K562 (cell line): ENCODE data around the gene FANCG. TPM values are rescaled to one million over a fixed set of nuclear protein-coding genes. Genes with fewer than 3 reads are reported as not detected.
A peak's percentile ranks its signal among the peaks of the same experiment; 100 is the strongest.

ENCODE experiments used
- FOXM1 ChIP-seq, 2 experiments: fragments of 450-650 bp in 1 of 2; sonication (generic) in 1 of 2; formaldehyde crosslinking in 1 of 2; IDR thresholded peaks; 2 replicates each; pipeline versions ENCODE4 v1.6.1 to v1.9.0; 2017 to 2022; ENCODE audit warnings: low read depth in 2 of 2, mild to moderate bottlenecking in 2 of 2, missing genetic modification reagents in 1 of 2, moderate library complexity in 1 of 2
- HCFC1 ChIP-seq: IDR thresholded peaks from 2 replicates; pipeline ENCODE4 v1.6.1; 2012; ENCODE audit warnings: low read depth, low read length, improper control_type of control experiment
- MAFK ChIP-seq: IDR thresholded peaks from 2 replicates; pipeline ENCODE4 v1.6.1; 2011; ENCODE audit warnings: low read length, improper control_type of control experiment
- RBBP5 ChIP-seq: fragments of 200-600 bp; sonication (generic); IDR thresholded peaks from 2 replicates; pipeline ENCODE4 v1.6.1; 2012; ENCODE audit warnings: borderline replicate concordance, mild to moderate bottlenecking, low read length, control low read depth, inconsistent platforms; ENCODE audit not compliant: insufficient read depth, poor library complexity, severe bottlenecking
- TAF9B ChIP-seq: fragments of 450-650 bp; IDR thresholded peaks from 2 replicates; pipeline ENCODE4 v1.6.1; 2018; ENCODE audit warnings: mild to moderate bottlenecking; ENCODE audit not compliant: partially characterized antibody
- THRAP3 ChIP-seq: fragments of 450-650 bp; IDR thresholded peaks from 2 replicates; pipeline ENCODE4 v1.6.1; 2016; ENCODE audit warnings: mild to moderate bottlenecking, inconsistent platforms, borderline replicate concordance
- ZNF143 ChIP-seq: sonication (generic); formaldehyde crosslinking; IDR thresholded peaks from 2 replicates; pipeline ENCODE4 v1.9.0; 2022; ENCODE audit warnings: mild to moderate bottlenecking, missing genetic modification reagents
- ZNF217 ChIP-seq: sonication (generic); formaldehyde crosslinking; IDR thresholded peaks from 2 replicates; pipeline ENCODE4 v1.8.0; 2022; ENCODE audit warnings: mild to moderate bottlenecking, missing genetic modification reagents
- ZNF695 ChIP-seq: fragments of 450-650 bp; formaldehyde crosslinking; IDR thresholded peaks from 2 replicates; pipeline ENCODE4 v1.4.0; 2020; ENCODE audit warnings: mild to moderate bottlenecking, moderate library complexity
- ZNF766 ChIP-seq: fragments of 200-800 bp; sonication (Bioruptor generic); conservative IDR thresholded peaks from 2 replicates; pipeline ENCODE4 v1.6.1; 2016; ENCODE audit warnings: missing genetic modification characterization, missing compliant biosample characterization
- polyA plus RNA-seq, 8 experiments: library from polyadenylated mRNA; depleted of rRNA in 4 of 8; stranded (reverse) in 5 of 8; unstranded in 3 of 8; fragments of >200 nt; fragmentation: Nextera tagmentation in 2 of 8; fragmentation: Illumina TruSeq in 1 of 8; extraction: Ambion mirVana in 2 of 8; extraction: Trizol in 1 of 8; gene quantifications; 2 replicates each; pipeline versions ENCODE4 v1.2.1 to v1.2.3, GENCODE V29; 2011 to 2014; ENCODE audit warnings: inconsistent platforms in 1 of 8, missing spikeins in 1 of 8
- total RNA-seq, 7 experiments: library from RNA; depleted of rRNA in 6 of 7; stranded (reverse); fragments of >200 nt in 6 of 7; fragmentation: Illumina TruSeq in 2 of 7; extraction: Trizol in 2 of 7; gene quantifications; 2 replicates each; pipeline versions ENCODE4 v1.2.1 to v1.2.3, GENCODE V29; 2011 to 2021; ENCODE audit warnings: low replicate concordance in 1 of 7
- TF ChIP-seq, protein P1 (sequence below): sonication (generic); formaldehyde crosslinking; IDR thresholded peaks from 2 replicates; pipeline ENCODE4 v1.8.1; 2023; ENCODE audit warnings: mild to moderate bottlenecking, missing genetic modification reagents
- TF ChIP-seq, protein P2 (sequence below): fragments of 250-450 bp; sonication (Bioruptor Pico); IDR thresholded peaks from 2 replicates; pipeline ENCODE4 v1.5.0; 2021
- TF ChIP-seq, protein P3 (sequence below): sonication (generic); formaldehyde crosslinking; IDR thresholded peaks from 2 replicates; pipeline ENCODE4 v1.8.1; 2023; ENCODE audit warnings: mild to moderate bottlenecking, missing genetic modification reagents
- TF ChIP-seq, protein P4 (sequence below): sonication (generic); formaldehyde crosslinking; IDR thresholded peaks from 2 replicates; pipeline ENCODE4 v1.8.0; 2022; ENCODE audit warnings: mild to moderate bottlenecking, missing genetic modification reagents, borderline replicate concordance
- TF ChIP-seq, protein P5 (sequence below): fragments of 450-650 bp; IDR thresholded peaks from one replicate; pipeline ENCODE4 v1.6.1; 2018; ENCODE audit warnings: mild to moderate bottlenecking, moderate library complexity; ENCODE audit not compliant: partially characterized antibody

FANCG gene
- total and polyA plus RNA-seq, 9 of the 15 experiments (the other 6 are each of a cell fraction or from before 2014, with no cell fraction given), result 7.5 to 43.9 (median 31.0) TPM

DNA sequence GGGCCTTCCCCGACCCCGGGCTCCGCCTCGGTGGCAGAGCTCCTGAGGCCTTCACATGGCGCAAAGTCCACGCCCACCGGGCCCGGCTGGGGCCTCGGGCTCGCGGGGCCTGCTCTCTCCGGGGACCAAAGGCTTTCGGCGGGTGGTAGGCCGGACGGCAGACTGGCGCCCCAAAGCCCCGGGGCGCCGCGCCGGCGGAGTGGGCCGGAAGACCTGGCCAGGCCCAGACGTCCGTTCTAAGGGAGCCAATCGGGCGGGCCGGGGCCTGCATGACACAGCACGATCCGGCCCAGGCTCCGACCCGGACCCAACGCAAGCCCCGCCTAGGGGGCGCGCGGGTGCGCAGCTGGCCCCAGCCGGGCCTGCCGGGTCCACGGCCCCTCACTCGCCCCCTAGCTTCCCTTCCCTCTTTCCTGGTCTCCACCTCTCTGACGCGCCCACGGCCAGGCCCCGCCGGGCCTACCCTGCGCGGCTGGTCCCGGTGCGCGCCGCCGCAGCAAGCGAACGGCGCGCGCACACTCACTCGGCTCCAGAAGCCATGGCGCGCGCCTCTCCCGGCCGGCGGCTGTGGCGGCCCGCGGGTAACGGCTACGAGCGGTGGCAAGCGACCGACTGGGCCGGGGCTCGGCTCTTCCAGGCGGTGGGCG lies 7.8 kb downstream of the FANCG start (continued):
- TF ChIP-seq, protein P1, sequence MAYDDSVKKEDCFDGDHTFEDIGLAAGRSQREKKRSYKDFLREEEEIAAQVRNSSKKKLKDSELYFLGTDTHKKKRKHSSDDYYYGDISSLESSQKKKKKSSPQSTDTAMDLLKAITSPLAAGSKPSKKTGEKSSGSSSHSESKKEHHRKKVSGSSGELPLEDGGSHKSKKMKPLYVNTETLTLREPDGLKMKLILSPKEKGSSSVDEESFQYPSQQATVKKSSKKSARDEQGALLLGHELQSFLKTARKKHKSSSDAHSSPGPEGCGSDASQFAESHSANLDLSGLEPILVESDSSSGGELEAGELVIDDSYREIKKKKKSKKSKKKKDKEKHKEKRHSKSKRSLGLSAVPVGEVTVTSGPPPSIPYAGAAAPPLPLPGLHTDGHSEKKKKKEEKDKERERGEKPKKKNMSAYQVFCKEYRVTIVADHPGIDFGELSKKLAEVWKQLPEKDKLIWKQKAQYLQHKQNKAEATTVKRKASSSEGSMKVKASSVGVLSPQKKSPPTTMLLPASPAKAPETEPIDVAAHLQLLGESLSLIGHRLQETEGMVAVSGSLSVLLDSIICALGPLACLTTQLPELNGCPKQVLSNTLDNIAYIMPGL (CRISPR knock-in tag), result peak; percentile 34; the same call in 1 of the 2 replicates
- TF ChIP-seq, protein P2, sequence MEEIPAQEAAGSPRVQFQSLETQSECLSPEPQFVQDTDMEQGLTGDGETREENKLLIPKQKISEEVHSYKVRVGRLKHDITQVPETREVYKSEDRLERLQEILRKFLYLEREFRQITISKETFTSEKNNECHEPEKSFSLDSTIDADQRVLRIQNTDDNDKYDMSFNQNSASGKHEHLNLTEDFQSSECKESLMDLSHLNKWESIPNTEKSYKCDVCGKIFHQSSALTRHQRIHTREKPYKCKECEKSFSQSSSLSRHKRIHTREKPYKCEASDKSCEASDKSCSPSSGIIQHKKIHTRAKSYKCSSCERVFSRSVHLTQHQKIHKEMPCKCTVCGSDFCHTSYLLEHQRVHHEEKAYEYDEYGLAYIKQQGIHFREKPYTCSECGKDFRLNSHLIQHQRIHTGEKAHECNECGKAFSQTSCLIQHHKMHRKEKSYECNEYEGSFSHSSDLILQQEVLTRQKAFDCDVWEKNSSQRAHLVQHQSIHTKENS, result no peak
- TF ChIP-seq ZNF766 (CRISPR knock-in tag) (no peak), FOXM1 (IDR thresholded peaks at IDR 0.05; ENCODE audit: low read depth) (no peak), FOXM1 (CRISPR knock-in tag; IDR thresholded peaks at IDR 0.05; ENCODE audit: low read depth) (no peak), THRAP3 (no peak), RBBP5 (peak; percentile 51), ZNF143 (no peak), ZNF217 (CRISPR knock-in tag) (no peak), MAFK (peak; percentile 59; the same call in 1 of the 2 replicates), HCFC1 (no peak), TAF9B (no peak), ZNF695 (CRISPR knock-in tag) (no peak)
- TF ChIP-seq, protein P3, sequence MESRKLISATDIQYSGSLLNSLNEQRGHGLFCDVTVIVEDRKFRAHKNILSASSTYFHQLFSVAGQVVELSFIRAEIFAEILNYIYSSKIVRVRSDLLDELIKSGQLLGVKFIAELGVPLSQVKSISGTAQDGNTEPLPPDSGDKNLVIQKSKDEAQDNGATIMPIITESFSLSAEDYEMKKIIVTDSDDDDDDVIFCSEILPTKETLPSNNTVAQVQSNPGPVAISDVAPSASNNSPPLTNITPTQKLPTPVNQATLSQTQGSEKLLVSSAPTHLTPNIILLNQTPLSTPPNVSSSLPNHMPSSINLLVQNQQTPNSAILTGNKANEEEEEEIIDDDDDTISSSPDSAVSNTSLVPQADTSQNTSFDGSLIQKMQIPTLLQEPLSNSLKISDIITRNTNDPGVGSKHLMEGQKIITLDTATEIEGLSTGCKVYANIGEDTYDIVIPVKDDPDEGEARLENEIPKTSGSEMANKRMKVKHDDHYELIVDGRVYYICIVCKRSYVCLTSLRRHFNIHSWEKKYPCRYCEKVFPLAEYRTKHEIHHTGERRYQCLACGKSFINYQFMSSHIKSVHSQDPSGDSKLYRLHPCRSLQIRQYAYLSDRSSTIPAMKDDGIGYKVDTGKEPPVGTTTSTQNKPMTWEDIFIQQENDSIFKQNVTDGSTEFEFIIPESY (CRISPR knock-in tag), result no peak
- TF ChIP-seq, protein P4, sequence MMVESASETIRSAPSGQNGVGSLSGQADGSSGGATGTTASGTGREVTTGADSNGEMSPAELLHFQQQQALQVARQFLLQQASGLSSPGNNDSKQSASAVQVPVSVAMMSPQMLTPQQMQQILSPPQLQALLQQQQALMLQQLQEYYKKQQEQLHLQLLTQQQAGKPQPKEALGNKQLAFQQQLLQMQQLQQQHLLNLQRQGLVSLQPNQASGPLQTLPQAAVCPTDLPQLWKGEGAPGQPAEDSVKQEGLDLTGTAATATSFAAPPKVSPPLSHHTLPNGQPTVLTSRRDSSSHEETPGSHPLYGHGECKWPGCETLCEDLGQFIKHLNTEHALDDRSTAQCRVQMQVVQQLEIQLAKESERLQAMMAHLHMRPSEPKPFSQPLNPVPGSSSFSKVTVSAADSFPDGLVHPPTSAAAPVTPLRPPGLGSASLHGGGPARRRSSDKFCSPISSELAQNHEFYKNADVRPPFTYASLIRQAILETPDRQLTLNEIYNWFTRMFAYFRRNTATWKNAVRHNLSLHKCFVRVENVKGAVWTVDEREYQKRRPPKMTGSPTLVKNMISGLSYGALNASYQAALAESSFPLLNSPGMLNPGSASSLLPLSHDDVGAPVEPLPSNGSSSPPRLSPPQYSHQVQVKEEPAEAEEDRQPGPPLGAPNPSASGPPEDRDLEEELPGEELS (CRISPR knock-in tag), result no peak
- TF ChIP-seq, protein P5, sequence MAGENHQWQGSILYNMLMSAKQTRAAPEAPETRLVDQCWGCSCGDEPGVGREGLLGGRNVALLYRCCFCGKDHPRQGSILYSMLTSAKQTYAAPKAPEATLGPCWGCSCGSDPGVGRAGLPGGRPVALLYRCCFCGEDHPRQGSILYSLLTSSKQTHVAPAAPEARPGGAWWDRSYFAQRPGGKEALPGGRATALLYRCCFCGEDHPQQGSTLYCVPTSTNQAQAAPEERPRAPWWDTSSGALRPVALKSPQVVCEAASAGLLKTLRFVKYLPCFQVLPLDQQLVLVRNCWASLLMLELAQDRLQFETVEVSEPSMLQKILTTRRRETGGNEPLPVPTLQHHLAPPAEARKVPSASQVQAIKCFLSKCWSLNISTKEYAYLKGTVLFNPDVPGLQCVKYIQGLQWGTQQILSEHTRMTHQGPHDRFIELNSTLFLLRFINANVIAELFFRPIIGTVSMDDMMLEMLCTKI, result no peak
